ENCODE results near the gene ERC2.

The ERC2 gene

DNA sequence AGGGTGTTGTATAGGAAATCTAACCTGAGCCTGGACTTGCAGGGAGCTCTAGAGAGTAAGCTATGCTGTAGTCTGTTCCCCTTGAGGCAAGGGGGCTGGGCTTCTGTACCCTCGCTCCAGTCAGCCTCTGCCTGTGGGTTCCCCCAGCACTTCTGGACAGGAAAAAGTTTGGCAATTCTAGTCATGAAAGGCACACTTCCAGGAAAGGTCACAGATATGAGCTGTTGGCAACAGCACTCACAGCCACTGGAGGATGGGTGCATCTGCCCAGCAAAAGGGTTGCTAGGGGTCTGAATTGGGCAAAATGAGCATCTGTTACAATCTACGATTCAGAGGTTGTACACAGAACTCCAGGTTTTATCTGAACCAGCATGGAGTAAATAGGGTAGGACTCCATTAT lies 281.2 kb downstream of the ERC2 start:
- no peak for DNase-seq (ENCODE audit: low read depth)

DNA sequence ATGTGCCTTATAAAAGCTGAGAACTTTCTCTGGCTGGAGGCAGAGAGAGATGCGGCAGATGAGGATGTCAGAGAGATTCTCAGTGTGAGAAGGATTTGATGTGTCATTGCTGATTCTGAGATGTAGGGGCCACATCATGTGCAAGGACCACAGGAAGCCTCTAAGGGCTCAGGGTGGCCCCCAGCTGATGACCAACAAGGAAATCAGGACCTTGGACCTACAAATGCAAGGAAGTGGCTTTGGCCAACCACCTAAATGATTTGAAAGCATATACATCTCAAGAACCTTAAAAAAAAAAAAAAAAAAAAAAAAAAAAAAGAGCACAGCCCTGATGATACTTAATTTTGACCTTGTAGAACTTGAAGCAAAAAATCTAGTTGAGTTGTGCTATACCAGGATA lies 282.4 kb downstream of the ERC2 start:
- no peak for DNase-seq (ENCODE audit: low read depth)

- no peak for DNase-seq (ENCODE audit: low read depth)
Observed at GRCh38 chr3:56183529-56183928, 284.7 kb downstream of the ERC2 start.

- DNase-seq (ENCODE audit: low read depth): no peak
Observed at GRCh38 chr3:56180433-56180832, 287.8 kb downstream of the ERC2 start.

DNA sequence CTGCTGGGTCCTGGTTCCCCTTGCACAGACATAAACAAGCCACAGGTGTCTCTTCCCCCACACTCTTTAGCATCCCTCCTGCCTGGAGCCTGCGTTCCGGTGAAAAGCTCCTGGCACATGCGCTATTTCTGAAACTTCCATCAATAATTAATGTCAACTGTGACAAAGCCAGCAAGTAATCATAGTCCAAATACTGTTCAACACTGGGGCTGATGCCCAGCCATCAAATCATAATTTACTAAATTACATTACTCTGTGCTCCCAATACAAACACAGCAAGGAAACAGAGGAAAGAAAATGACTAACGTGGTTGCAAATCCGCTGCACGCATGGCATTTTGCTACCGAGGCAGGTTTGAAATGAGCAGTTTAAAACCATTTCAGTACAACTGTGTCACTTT lies 294.7 kb downstream of the ERC2 start:
- no peak for DNase-seq (ENCODE audit: low read depth)

GRCh38 chr3:56164436-56164835 lies 303.8 kb downstream of the ERC2 start:
- no peak for DNase-seq (ENCODE audit: low read depth)

GRCh38 chr3:56157693-56158362 lies 310.4 kb downstream of the ERC2 start:
- no peak for DNase-seq (ENCODE audit: low read depth)

DNA sequence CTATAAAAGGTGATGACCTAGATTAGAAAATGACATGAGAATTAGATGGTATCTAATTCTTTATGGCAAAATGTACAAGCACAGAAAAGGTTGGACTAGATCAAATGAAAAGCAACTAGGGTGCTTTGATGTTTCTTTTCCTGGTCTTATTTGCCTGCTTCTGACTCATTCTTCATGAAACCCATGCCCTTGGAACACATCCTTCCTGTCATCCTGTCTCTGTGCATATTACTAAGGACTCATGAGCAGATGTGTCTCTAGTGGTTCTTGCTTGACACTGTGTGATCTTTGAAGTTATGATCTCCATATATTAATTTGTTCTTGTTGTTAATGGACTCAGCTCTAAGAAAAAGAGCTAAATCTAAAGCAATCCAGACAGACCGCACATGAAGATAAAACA lies 314.0 kb downstream of the ERC2 start:
- no peak for DNase-seq (ENCODE audit: low read depth)

GRCh38 chr3:56147354-56147753 lies 320.9 kb downstream of the ERC2 start:
- DNase-seq (ENCODE audit: low read depth): no peak

GRCh38 chr3:56145410-56145809 lies 322.9 kb downstream of the ERC2 start:
- no peak for DNase-seq (ENCODE audit: low read depth)

DNA sequence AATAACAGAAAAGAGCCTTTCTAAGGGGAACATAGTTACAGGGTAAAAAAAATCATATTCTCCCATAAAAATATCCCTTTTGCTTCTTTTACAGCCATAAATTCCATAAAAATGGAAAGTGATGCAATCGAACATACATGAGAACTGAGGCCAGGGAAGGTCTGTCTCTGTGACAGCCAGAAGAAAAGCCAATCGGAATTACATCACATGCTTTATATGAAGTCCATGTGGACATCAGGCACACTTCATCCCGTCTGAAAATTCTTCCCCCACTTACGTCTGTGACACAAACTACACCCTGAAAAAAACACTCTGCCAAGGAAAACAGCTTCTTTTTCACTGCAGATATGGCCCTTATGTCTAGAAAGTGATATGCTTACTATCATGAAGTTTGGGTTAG lies 323.5 kb downstream of the ERC2 start:
- DNase-seq (ENCODE audit: low read depth): no peak

GRCh38 chr3:56137415-56137814 lies 330.9 kb downstream of the ERC2 start:
- no peak for DNase-seq (ENCODE audit: low read depth)

- no peak for DNase-seq (ENCODE audit: low read depth)
Observed at GRCh38 chr3:56136514-56136913, 331.8 kb downstream of the ERC2 start.

DNA sequence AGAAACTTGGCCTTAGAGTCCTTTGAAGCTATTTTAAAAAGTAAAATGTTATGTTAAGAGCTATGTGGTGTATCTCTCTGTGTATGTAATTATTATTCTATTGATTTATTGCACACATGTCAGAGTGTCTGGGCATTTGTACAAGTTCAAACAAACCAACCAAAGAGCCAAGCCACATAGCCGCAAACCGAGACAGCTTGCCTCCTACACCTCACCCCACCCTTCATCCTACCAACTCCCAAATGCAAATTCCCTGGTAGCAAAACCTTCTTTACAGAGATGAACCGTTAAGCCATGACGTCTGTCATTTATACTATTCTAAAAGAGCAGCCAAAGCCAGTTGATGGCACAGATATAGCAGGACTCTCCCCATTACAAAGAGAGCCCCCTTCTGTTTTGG lies 332.3 kb downstream of the ERC2 start:
- DNase-seq (ENCODE audit: low read depth): no peak

GRCh38 chr3:56133423-56133822 lies 334.8 kb downstream of the ERC2 start:
- no peak for DNase-seq (ENCODE audit: low read depth)

GRCh38 chr3:56132762-56133161 lies 335.5 kb downstream of the ERC2 start:
- DNase-seq (ENCODE audit: low read depth): no peak

- no peak for DNase-seq (ENCODE audit: low read depth)
Observed at GRCh38 chr3:56131974-56132590, 336.2 kb downstream of the ERC2 start.

- no peak for DNase-seq (ENCODE audit: low read depth)
Observed at GRCh38 chr3:56130036-56130435, 338.2 kb downstream of the ERC2 start.

DNA sequence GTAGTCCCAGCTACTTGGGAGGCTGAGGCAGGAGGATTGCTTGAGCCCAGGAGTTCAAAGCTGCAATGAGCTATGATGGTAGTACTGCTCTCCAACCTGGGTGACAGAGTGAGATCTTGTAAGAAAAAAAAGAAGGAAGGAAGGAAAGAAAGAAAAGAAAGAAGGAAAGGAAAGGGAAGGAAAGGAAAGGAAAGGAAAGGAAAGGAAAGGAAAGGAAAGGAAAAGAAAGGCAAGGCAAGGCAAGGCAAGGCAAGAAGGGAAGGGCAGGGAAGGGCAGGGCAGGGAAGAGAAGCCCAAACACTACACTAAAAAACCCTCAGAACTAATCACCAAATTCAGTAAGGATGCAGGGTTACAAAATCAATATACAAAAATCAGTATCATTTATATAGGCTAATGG lies 341.6 kb downstream of the ERC2 start:
- no peak for DNase-seq (ENCODE audit: low read depth)

DNA sequence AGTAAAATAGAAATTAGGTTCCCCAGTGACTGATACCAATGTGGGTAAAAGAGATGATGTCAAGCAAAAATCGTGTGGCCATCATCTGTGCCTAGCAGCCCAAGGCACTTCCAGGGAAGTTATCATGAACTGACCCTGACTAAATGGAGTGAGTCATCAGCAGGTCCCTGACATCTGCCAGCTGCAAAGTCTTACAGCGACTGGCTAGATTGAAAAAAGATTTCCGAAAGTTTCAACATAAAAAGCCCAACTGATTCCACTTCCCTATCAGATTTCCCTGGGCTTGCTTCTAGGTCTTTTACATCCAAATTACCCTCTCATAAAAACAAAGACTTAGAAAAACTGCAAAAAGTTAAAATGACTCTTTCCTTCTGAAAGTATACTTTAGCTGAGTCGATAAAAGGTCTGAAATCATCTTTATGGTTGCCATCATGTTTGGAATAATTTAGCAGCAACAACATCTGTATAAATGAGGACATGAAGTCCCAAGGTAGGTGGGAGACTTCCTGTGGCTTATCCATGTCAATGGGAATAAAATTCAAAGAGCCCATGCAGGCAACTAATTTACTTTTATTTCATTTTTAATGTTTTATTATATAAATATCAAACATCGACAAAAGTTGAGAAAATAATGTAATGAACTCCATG lies 342.8 kb downstream of the ERC2 start:
- DNase-seq (ENCODE audit: low read depth): no peak

GRCh38 chr3:56124546-56124945 lies 343.7 kb downstream of the ERC2 start:
- no peak for DNase-seq (ENCODE audit: low read depth)

- DNase-seq (ENCODE audit: low read depth): no peak
Observed at GRCh38 chr3:56123487-56123886, 344.8 kb downstream of the ERC2 start.

- no peak for DNase-seq (ENCODE audit: low read depth)
Observed at GRCh38 chr3:56122911-56123310, 345.4 kb downstream of the ERC2 start.

DNA sequence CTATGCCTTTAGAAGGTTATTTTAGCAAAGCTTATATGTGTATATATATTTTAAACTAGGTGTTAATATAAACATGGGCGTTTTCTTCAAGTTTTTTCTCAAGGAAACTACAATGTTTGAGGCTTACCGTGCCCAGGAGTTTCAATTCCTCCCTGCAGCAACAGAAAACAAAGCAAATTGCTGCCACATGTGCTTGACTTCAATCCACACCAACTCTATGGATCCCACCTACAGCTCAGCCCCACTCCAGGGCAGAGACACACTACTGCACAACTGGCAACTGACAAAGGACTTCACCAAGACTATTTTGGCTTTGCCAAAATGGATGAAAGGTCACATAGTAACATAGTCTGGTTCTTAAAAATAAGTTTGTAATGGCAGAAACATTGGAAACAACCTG lies 346.6 kb downstream of the ERC2 start:
- DNase-seq (ENCODE audit: low read depth): no peak

All from activated T-cell treated with anti-CD3 and anti-CD28 coated beads for 24 hours (primary cell).